ENCODE data around the gene HELB.
A peak's percentile ranks its signal among the peaks of the same experiment; 100 is the strongest.
"Not testable (repeated sequence)": the region's sequence is repeated elsewhere in the genome, so short reads cannot be mapped to it uniquely, and the experiment has no call there.

HELB gene

DNA sequence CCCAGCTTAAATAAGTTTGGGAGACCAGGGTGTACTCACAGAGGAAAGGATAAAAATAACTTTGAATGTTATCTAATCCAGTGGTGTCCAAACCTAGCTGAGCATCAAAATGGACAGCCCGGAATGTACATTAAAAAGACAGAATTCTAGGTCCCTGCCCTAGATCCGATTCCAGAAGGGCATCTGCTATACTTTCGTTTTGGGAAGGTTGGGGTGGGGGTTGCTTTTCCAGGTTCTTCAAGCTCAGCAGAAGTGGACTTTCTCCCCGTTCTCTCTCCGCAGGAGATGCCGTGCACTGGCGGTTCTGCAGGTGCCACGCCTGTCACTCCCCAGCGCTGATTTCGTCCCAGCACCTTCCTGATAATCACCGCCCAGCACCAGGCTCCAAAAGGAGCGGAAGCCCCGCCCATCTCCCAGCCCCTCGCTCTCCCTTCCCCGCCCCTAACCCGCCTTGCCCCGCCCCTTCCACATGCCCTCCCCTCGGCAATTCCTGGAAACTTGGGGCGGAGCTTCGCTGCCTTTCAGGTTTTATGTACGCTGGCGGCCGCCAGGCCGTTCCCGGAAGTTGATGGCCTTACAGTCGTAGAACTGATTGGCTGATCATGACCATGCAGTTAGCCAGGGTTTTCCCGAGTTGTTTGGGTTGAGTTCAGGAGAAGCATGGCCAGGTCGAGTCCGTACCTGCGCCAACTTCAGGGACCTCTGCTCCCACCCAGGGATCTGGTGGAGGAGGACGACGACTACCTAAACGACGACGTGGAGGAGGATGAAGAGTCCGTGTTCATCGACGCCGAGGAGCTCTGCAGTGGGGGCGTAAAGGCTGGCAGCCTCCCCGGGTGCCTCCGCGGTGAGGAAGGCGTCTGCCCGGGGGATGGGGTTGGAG is at the start of gene HELB:
Gene HELB, plus strand, starts transcription at position 550 of the 883 bp plus-strand sequence. Its CDS starts 111 bp downstream, at position 661.
- DNase-seq: peak; percentile 96 to 99

DNA sequence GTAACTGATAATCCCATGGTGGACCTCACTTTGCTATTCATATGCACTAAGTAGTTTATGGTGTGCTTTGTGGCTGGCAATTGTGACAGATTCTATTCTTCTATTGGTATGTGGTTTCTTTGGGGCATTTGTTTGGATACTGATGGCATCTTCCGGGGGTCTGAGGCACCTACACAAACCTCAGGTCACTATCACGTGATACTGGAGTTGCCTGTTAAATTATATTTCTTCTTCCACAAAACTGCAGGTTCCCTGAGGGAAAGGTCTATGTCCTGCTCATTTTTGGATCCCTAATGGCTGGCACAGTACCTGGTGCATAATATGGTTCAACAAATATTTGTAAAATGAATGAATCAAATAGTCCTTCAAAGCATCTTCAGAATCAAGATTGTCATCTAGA is 49.5 kb upstream of the HELB start:
- DNase-seq: no peak

GRCh38 chr12:66255737-66256136 is 46.6 kb upstream of the HELB start:
- no peak for DNase-seq

DNA sequence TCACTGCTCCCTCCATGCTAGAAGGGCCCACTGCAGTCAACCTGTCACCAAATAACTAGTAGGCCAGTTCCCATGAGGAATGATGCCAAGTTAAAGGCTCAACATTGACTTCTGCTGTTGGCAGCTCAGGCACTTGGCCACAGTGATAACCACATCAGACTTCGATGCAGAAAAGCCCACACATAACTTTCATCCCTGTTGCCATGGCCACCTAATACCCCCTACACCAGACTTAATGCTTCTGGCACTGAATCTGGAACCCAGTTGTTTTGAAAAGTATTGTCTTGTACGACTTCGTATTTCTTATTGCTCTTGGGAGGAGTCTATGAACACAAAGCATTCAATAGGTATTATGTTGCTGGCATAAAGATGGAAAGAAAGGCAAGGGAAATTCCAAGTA is 44.3 kb upstream of the HELB start:
- no peak for DNase-seq

GRCh38 chr12:66262737-66263136 is 39.6 kb upstream of the HELB start:
- no peak for DNase-seq

DNA sequence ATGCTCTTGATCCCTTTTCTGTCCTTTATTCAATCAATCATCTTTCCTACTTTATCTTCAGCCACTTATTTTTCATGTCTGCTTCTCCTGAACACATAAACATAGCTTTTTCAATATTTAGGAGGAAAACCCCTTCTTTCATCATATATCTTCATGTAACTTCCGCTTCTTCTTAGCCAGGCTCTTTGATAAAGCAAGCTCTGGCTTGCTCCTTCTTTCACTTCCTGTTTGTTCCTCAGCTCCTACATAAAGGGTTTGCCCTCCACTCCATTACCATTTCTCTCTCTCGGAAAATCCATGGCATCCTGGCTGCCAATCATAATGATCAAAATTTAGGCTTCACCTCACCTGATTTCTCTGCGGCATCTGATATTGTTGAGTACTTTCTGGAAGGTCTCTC is 33.7 kb upstream of the HELB start:
- no peak for DNase-seq

DNA sequence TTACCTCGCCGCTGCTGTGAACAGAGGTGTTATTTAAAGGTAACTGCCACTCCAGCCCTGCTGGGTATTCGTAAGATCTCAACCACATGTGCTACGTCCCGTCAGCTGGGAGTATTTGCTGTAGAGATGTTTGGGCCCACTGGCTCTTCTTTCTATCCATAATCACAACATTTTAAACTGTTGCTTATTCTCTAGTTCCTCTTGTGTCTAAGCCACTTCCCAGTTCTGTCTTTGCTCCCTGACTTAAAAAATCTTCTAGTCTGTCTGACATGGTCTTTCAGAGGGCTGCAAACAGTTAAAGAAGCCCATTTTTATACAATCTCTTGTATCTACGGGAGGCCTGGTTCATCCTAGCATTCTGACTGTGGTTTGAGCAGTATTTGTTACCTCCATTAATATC is 33.2 kb upstream of the HELB start:
- no peak for DNase-seq

DNA sequence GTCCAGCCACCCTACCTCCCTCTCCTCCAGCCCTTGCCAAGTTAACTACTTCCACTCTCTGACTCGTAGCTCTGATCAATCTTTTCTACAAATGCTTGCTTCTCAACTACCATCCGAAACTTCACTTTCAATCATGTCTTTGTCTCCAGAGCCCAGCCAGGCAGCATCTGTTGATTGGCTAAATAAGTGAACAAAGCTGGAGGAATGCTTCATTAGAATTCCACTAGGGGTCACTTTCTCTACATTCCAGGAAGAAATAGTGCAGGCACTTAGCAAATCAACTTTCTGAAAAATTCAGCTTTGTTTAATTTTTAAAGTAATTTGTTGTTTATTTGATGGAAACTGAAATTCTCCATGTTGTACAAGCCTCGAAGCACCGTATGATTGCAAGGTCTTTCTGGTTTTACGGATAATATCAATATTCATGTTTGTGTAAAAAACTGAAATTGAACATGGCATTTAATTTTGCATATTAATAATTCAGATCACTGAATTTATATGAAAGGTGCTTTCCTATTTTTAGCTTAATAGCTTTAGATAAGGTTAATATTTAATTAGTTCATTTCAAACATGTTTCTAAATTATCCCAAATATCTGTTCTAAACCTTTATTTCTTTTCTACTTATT is 32.4 kb upstream of the HELB start:
- no peak for DNase-seq

DNA sequence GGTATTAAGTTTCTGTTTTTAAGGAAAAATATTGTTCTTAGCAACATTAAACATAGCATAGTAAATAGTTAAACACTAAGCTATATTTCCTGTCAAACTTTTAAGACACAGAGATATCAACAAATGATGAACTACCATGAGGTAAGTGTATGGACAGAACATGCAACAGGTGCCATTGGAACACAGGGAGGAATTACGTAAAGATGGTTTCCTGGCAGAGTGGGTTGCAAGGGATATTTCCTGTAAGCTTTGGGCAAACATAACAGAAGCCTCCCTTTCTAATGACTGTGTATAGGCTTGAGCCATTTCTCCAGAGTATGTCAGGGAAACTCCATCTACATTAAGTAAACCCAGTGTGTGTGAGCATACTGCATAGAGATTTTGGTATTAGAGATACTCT is 31.7 kb upstream of the HELB start:
- DNase-seq: no peak

DNA sequence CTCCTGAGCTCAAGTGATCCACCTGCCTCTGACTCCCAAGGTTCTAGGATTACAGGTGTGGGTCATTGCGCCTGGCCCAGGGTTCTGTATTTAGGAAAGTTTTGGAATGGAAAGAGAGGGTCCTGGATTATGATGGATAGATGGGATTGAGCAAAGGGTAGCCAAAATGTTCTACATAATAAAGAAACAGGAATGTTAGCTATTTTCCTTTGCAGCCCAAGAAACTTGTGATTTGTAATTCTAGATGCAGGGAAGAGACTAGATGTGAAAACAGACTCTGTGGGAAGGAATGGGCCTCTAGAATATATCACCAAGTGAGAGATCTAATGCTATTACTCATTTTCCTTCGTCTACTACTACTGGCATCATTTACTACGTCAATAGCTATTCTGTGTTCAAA is 29.6 kb upstream of the HELB start:
- no peak for DNase-seq

DNA sequence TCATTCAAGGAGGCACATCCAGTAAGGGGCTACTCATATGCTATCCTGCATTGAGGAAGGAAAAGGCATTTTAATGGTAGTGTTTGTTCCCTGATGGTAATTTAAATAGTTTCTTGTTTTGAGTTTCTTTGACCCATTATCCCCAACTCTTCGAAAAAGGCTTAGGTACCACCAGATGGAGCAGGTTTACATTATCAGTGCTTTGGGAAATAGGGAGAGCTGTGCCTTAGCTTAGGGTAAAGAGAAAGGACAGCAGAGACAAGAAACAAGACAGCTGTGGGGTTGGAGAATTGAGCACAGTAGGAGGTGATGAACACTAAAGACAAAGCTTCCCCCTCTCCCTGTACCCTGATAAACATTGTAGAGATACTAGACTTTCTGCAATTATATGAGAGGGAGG is 29.1 kb upstream of the HELB start:
- DNase-seq: no peak

- DNase-seq: no peak
Measured at GRCh38 chr12:66275040-66275439, 27.3 kb upstream of the HELB start.

GRCh38 chr12:66279123-66279712 is 23.1 kb upstream of the HELB start:
- DNase-seq: peak in 1 of 2 experiments; percentile 10

GRCh38 chr12:66280561-66280960 is 21.7 kb upstream of the HELB start:
- no peak for DNase-seq

DNA sequence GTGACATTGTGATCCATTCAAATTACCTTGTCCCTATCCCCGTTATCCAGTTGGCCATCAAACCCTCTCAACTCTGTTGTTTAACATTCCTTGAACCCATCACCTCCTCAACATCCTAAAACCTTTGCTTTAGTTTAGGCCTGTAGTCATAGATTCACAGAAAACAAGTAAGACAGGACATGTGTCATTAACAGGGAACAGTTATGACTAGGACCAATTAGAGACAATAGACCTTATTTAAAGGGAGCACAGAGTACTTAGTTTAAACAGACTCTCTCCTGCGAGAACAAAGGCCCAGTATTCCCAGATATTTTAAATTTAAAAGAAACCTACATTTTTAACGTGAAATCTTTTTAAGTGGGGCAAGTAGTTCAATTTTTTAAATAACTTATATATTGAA is 20.0 kb upstream of the HELB start:
- DNase-seq: no peak

DNA sequence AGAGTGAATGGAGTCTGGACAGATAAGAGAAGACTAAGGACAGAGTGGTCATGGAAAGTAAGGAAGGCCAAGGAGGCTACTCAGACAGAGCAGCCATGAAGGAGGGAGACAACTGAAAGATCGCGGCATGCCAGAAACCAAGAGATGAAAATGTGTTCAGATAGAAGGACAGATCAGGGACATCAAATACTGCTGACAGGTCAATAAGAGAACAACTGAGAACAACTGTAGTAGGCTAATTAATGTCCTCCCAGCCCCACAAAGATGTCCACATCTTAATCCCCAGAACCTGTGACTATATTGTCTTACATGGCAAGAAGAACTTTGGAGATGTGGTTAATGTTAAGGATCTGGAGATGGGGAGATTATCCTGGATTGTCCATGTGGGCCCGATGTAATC is 15.0 kb upstream of the HELB start:
- no peak for DNase-seq

- peak; percentile 6 to 66 for DNase-seq
Measured at GRCh38 chr12:66288121-66288520, 14.2 kb upstream of the HELB start.

GRCh38 chr12:66289485-66289884 is 12.8 kb upstream of the HELB start:
- no peak for DNase-seq

GRCh38 chr12:66290716-66291200 is 11.5 kb upstream of the HELB start:
- DNase-seq: no peak

GRCh38 chr12:66296176-66296683 is 6.1 kb upstream of the HELB start:
- no peak for DNase-seq

- no peak for DNase-seq
Measured at GRCh38 chr12:66297080-66297479, 5.2 kb upstream of the HELB start.

- no peak for DNase-seq
Measured at GRCh38 chr12:66297923-66298322, 4.4 kb upstream of the HELB start.

DNA sequence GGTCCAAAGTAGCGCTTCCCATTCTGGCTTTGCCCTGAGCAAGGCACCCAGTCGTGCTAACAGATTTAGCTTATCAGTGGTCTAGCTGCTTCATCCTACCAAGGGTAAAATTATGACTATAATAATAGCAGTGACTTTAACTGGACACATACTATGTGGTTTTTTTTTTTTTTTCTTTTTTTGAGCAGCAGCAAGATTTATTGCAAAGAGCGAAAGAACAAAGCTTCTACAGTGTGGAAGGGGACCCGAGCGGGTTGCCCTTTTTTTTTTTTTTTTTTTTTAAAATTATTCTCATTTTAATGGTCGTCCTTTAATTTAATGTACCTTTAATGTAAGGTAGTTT is 505 bp downstream of the HELB start:
- no peak for DNase-seq

- DNase-seq: not testable (repeated sequence)
Measured at GRCh38 chr12:66303316-66303804, 1.1 kb downstream of the HELB start.
